Measurements from ENCODE around the gene TNFRSF8. TPM values are rescaled to one million over a fixed set of nuclear protein-coding genes. Genes with fewer than 3 reads are reported as not detected.
A peak's percentile ranks its signal among the peaks of the same experiment; 100 is the strongest.
"Not testable (repeated sequence)": the region's sequence is repeated elsewhere in the genome, so short reads cannot be mapped to it uniquely, and the experiment has no call there.

The TNFRSF8 gene
- total RNA-seq, 4 donors from 2014 or later: 0.26 to 2.4 (median 0.85) TPM

- intact Hi-C loops (cut with DNase I; ENCODE audit: low total_unique reads): no loop called here
- Histone ChIP-seq H3K4me1 (peaks cover 0 to 3% of the 10 kb centered on the region in 2 donors), H3K27me3 (no peaks in the 10 kb centered on the region), H3K9me3 (no peaks in the 10 kb centered on the region), H3K36me3 (no peaks in the 10 kb centered on the region), H3K27ac (no peak overlapping the region), H3K4me3 (no peak overlapping the region)
- no peak for DNase-seq
- TF ChIP-seq POLR2A (IDR thresholded peaks at IDR 0.05) (no peak), CTCF (IDR thresholded peaks at IDR 0.05) (no peak)
Observed at GRCh38 chr1:12032161-12032621, 30.9 kb upstream of the TNFRSF8 start.

- H3K27ac ChIP-seq: peak overlapping the region in 1 of 2 donors; percentile 49
- H3K4me1 ChIP-seq; DNase-seq; H3K9me3 ChIP-seq; H3K27me3 ChIP-seq; intact Hi-C loops (cut with DNase I; ENCODE audit: low total_unique reads); H3K36me3 ChIP-seq; H3K4me3 ChIP-seq: not testable (repeated sequence)
Observed at GRCh38 chr1:12033441-12033840, 29.7 kb upstream of the TNFRSF8 start.

GRCh38 chr1:12034381-12034801 lies 28.7 kb upstream of the TNFRSF8 start:
- intact Hi-C loops (cut with DNase I; ENCODE audit: low total_unique reads): no loop called here
- Histone ChIP-seq H3K36me3 (no peaks in the 10 kb centered on the region), H3K27me3 (no peaks in the 10 kb centered on the region), H3K4me3 (no peak overlapping the region), H3K4me1 (peaks cover 0 to 3% of the 10 kb centered on the region in 2 donors), H3K27ac (peak overlapping the region; percentile 33 to 49), H3K9me3 (no peaks in the 10 kb centered on the region)
- DNase-seq: peak; percentile 56 to 66
- no peak for TF ChIP-seq CTCF (IDR thresholded peaks at IDR 0.05)
- no peak for TF ChIP-seq POLR2A (IDR thresholded peaks at IDR 0.05)

- no peaks in the 10 kb centered on the region for H3K9me3 ChIP-seq
- no peak overlapping the region for H3K27ac ChIP-seq
- intact Hi-C loops (cut with DNase I; ENCODE audit: low total_unique reads): no loop called here
- no peak for DNase-seq
- H3K4me3 ChIP-seq: no peak overlapping the region
- H3K27me3 ChIP-seq: no peaks in the 10 kb centered on the region
- TF ChIP-seq POLR2A (IDR thresholded peaks at IDR 0.05) (no peak), CTCF (IDR thresholded peaks at IDR 0.05) (no peak)
- H3K36me3 ChIP-seq: no peaks in the 10 kb centered on the region
- peaks cover 0 to 3% of the 10 kb centered on the region in 2 donors for H3K4me1 ChIP-seq
Observed at GRCh38 chr1:12035312-12035711, 27.8 kb upstream of the TNFRSF8 start.

- Histone ChIP-seq H3K9me3 (no peaks in the 10 kb centered on the region), H3K27ac (peak overlapping the region in 1 of 2 donors; percentile 37), H3K4me3 (no peak overlapping the region), H3K27me3 (no peaks in the 10 kb centered on the region), H3K36me3 (no peaks in the 10 kb centered on the region), H3K4me1 (peaks cover 0 to 3% of the 10 kb centered on the region in 2 donors)
- intact Hi-C loops (cut with DNase I; ENCODE audit: low total_unique reads): no loop called here
- no peak for TF ChIP-seq POLR2A (IDR thresholded peaks at IDR 0.05)
- DNase-seq: no peak
Observed at GRCh38 chr1:12037486-12038355, 25.4 kb upstream of the TNFRSF8 start.
